G401.6 (cell line): ENCODE data around the gene INTS15.

ENCODE experiments used
- FAIRE-seq: peaks from 2 replicates; lab custom pipeline; 2012; peaks lifted over from hg19 to GRCh38; lab: Jason Lieb, UNC

The INTS15 gene

GRCh38 chr7:6643915-6644625 lies 54.2 kb downstream of the INTS15 start:
- no peak for FAIRE-seq

GRCh38 chr7:6644728-6645127 lies 54.9 kb downstream of the INTS15 start:
- no peak for FAIRE-seq

GRCh38 chr7:6646465-6646864 lies 56.6 kb downstream of the INTS15 start:
- no peak for FAIRE-seq

DNA sequence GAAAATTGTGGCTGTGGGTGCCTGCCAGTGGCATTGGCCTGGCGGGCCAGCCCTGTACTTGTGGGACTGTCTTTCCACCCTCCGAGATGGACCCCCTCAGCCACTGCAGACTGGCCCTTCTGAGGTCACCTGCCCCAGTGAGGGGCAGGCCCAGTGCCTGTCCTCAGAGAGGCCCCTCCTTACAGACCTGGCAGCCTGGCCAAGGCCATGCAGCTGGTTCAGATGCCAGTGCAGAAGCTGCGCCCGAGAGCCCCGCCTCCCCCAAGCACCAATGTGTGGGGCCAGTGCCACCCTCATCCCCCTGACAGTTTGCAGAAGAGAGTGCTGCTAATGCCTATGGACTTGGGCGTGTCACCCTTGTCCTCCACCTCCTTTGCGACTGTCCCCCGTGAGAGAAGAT lies 57.3 kb downstream of the INTS15 start:
- FAIRE-seq = no peak

- no peak for FAIRE-seq
These were observed 57.7 kb downstream of the INTS15 start for GRCh38 chr7:6647541-6647940.

DNA sequence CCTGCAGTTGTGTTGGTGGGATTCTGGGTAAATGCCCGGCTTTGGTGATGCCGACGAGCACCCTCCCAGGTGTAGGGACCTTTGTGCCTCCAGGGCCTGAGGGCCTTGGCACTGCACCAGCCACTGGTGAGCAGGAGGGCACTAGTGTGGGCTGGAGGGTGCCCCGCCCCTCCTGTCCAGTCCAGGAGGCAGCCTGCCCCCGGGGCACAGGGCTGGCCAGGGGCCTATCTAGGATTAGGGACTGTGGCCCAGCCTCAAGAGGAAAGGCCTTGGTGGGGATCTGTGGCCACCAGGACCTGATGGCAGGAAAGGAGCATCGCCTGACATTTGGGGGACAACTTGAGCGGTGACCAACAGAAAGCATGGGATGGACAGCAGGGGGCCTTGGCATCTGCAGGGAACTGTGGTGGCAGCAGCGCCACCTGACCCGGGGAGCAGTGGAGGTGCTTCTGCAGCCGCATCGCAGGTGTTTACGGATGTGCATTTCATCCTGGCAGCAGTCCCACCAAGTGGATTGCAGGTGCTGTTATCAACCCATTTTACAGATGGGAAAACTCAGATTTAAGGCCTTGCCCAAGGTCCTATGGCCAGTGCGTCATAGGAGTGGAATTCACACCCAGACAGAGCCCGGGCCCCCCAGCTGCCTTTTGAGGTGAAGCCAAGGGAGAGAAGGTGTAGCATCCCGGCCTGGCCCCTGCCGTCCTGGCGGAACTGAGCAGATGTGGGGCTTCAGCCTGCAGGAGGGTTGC lies 58.4 kb downstream of the INTS15 start:
- no peak for FAIRE-seq

- FAIRE-seq = no peak
These were observed 58.9 kb downstream of the INTS15 start for GRCh38 chr7:6648815-6649104.

DNA sequence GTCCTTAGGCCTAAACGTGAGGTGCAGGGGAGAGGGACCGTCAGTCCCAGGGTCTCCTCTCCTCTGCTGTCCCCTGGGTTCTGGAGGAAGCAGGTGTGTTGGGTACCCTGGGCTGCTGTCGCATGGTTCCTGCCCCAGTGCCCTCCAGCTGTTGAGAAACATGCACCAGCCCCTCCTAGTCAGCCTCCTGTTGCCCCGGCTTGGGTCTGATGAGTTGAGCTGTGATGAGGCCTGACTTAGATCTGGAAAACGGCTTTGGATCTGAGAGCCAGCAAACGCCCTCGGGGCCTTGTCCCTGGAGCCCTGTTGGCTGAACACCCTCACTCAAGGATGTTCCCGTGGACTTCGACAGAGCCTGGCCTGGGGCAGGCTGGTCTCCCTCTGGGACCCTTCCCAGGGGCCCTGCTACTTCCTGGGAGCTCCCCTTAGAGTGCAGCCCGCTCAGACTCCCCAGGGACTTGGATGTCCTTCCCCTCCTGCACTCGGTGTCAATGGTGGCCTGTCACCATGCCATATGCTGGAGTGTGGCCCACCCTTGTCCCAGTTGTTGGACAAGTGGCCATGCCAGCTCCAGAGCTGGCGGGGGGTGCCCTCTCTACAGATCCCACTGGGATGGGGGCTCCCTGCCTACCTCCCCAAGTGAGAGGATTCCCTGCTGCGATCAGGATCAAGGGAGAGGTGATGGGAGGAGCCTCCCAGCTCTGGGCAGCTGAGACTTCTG lies 59.6 kb downstream of the INTS15 start:
- no peak for FAIRE-seq

DNA sequence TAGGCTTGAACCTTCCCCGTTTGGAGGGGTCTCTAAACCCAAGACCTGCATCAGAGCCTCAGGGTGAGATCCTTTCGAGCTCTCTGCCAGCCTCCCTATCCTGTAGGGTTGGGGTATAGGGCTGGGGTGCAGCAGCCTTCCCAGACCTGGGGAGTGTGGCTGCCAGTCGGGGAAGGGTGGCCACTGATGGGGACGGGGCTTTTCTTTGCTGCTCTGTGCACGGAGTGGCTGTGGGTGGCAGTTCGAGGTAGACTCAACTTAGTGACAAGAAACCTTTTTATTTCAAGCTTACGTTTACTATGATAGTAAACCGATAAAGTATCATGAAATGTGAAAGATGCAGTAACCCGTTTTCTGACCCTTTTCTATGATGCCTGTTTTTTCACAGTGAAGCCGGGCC lies 60.3 kb downstream of the INTS15 start:
- FAIRE-seq = no peak

- FAIRE-seq = no peak
These were observed 60.7 kb downstream of the INTS15 start for GRCh38 chr7:6650521-6651011.

- FAIRE-seq = no peak
These were observed 62.1 kb downstream of the INTS15 start for GRCh38 chr7:6651851-6652445.

- FAIRE-seq = no peak
These were observed 62.7 kb downstream of the INTS15 start for GRCh38 chr7:6652446-6653011.

DNA sequence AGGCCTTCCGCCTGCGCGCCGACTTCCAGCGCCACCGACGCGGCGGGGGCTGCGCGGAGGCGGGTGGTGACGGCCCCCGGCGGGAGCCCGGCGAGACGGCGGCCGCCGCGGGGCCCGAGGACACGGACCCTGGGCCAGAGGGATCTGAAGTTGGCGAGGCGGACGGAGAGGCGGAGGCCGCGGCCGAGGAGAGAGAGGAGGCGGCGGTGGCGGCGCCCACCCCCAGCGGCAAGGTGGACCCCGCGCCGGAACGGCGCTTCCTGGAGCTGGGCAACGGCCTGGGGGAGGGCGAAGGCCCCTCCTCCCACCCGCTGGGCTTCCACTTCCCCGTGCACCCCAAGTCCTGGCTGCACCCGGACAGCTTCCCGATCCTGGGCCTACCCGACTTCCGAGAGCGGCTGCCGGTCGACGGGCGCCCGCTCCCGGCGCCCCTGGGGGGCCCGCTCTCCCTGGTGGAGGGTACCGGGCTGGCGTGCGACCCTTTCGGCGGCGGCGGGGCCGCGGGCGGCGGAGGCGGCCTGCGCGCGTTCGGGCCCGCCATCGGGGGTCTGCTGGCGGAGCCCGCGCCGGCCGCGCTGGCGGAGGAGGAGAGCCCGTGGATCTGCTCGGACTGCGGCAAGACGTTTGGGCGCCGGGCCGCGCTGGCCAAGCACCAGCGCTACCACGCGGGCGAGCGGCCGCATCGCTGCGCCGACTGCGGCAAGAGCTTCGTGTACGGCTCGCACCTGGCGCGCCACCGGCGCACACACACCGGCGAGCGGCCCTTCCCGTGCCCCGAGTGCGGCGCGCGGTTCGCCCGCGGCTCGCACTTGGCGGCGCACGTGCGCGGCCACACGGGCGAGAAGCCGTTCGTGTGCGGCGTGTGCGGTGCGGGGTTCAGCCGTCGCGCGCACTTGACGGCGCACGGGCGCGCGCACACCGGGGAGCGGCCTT lies 63.5 kb downstream of the INTS15 start:
- FAIRE-seq = no peak

DNA sequence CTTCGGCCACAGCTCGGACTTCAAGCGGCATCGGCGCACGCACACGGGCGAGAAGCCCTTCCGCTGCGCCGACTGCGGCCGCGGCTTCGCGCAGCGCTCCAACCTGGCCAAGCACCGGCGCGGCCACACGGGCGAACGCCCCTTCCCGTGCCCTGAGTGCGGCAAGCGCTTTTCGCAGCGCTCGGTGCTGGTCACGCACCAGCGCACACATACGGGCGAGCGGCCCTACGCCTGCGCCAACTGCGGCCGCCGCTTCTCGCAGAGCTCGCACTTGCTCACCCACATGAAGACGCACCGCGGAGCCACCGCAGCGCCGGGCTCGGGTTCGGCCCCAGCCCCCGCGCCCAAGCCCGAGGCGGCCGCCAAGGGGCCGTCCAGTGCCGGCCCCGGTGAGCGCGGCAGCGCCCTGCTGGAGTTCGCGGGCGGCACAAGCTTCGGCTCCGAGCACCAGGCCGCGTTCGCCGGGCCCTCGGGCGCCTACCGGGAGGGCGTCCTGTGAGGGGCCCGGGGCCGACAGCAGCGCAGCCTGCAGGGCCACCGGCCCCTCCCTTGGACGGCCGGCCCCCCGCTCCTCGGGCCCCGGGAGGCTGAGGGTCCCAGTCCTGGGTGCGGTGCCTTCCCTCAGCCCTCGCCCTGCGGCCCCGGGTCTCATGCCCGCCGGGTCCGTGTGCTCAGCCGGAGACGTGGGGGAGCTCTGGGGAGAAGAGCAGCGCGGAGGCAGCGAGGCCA lies 64.5 kb downstream of the INTS15 start:
- FAIRE-seq = no peak

- no peak for FAIRE-seq
These were observed 65.2 kb downstream of the INTS15 start for GRCh38 chr7:6654842-6655610.

DNA sequence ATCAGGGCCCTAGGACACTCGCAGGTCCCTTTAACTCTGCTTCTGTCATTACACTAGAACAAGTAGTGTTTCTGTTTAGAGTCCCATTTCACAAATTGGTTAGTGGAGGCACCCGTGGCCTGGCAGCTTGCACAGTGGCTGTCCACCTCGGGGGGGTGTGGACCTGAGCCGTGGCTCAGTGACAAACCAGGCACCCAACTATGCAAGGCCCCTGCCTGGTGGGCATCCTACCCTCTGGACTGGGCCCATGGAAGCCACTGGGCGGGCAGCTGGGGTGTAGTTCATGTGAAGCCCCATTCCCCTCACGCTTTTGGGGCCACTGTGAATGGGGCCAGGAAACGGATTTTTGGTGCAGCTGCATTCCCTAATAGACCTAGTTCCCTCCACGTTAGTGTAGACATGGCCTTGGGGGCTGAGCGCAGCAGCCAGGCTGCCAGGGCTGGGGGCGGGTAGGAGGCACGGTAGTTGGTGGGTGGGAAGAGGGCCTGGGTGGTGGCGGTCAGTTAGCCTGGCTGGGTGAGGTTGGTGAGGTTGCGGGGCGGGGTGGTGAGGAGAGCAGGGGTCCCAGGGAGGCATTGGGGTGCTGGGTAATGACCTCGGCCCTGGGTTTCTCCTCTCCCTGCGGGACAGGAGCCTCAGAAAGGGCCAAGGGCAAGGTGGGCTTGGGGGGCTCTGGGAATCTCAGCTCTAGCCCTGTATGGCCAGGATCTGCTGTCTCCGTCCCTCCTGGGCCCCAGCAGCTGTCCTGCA lies 66.0 kb downstream of the INTS15 start:
- FAIRE-seq = no peak

GRCh38 chr7:6656413-6656812 lies 66.6 kb downstream of the INTS15 start:
- no peak for FAIRE-seq
